MCF 10A (cell line): ENCODE results near the gene ATP1B1. TPM values are rescaled to one million over a fixed set of nuclear protein-coding genes. Genes with fewer than 3 reads are reported as not detected.

Experiments
- BruUV-seq: library from RNA; stranded (reverse); fragments of 400-500 nt; replicated peaks from 2 replicates; lab custom pipeline; 2021; lab: Mats Ljungman, UMichigan
- CTCF ChIA-PET: fragments of 300-600 bp; sonication (Branson Sonifier 250); formaldehyde crosslinking; extraction: SDS; loops from one replicate; lab custom pipeline; 2021; ENCODE audit warnings: antibody characterized with exemption, inconsistent platforms; lab: Yijun Ruan, JAX
- POLR2A ChIA-PET: fragments of 300-600, 350-650 bp; sonication (Branson Sonifier 250); formaldehyde crosslinking; extraction: SDS; loops from one replicate; lab custom pipeline; 2020; ENCODE audit warnings: antibody characterized with exemption, inconsistent platforms; lab: Yijun Ruan, JAX
- DNase-seq: peaks from one replicate; pipeline ENCODE4 v3.0.0-alpha.2; 2018; ENCODE audit not compliant: unreplicated experiment
- H3K27ac Mint-ChIP-seq: one replicate; pipeline ENCODE4 v1.8.0; 2022; ENCODE audit warnings: mild to moderate bottlenecking, low read depth, mixed read lengths; ENCODE audit not compliant: unreplicated experiment
- H3K27me3 Mint-ChIP-seq: one replicate; pipeline ENCODE4 v1.8.0; 2022; ENCODE audit warnings: mixed read lengths; ENCODE audit not compliant: insufficient read depth, unreplicated experiment
- H3K36me3 Mint-ChIP-seq: one replicate; pipeline ENCODE4 v1.8.0; 2022; ENCODE audit warnings: mild to moderate bottlenecking, moderate library complexity, mixed read lengths; ENCODE audit not compliant: insufficient read depth, unreplicated experiment
- H3K4me1 Mint-ChIP-seq: one replicate; pipeline ENCODE4 v1.8.0; 2022; ENCODE audit warnings: mixed read lengths; ENCODE audit not compliant: insufficient read depth, unreplicated experiment
- H3K4me3 Mint-ChIP-seq: one replicate; pipeline ENCODE4 v1.8.0; 2022; ENCODE audit warnings: mild to moderate bottlenecking, moderate library complexity, mixed read lengths; ENCODE audit not compliant: unreplicated experiment
- H3K9me3 Mint-ChIP-seq: one replicate; pipeline ENCODE4 v1.8.0; 2022; ENCODE audit warnings: mixed read lengths; ENCODE audit not compliant: unreplicated experiment
- intact Hi-C: fragments of 100-400 bp; cut with micrococcal nuclease; formaldehyde crosslinking; loops from 2 replicates; pipeline ENCODE4 v1.14.1; 2022
- total RNA-seq: library from RNA; stranded (reverse); gene quantifications from 2 replicates; pipeline ENCODE4 v1.2.3, GENCODE V29; 2022
- TF ChIP-seq, protein P1 (sequence below): fragments of 200-600 bp; IDR thresholded peaks from one replicate; pipeline ENCODE4 v1.8.0; 2022; ENCODE audit warnings: antibody characterized with exemption, mild to moderate bottlenecking; ENCODE audit not compliant: unreplicated experiment

ATP1B1 gene
- total RNA-seq, 1 experiment from 2014 or later, result 20.0 TPM

DNA sequence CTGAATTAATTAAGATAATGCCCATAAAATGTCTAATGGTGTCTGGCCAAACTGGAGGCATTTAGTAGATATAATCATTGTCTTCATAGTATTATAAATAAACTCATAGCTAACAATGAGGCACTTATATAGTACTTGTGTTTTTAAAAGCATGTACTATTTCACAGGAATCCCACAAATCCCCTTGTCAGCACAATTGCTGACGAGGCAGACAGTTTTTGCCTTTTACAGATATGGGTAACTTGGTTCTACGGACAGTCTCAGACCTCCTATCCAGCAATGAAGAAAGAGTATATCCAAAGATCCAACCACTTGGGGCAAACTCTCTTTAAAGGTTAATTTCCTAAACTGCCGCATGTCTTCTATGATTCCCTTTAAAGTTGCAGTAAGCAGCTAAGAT lies 73.7 kb downstream of the ATP1B1 start:
- no peak overlapping the region for H3K27ac Mint-ChIP-seq
- H3K27me3 Mint-ChIP-seq, result no peaks in the 10 kb centered on the region
- H3K36me3 Mint-ChIP-seq, result no peaks in the 10 kb centered on the region
- no TSS peak for BruUV-seq
- H3K4me1 Mint-ChIP-seq, result no peaks in the 10 kb centered on the region
- H3K9me3 Mint-ChIP-seq, result no peaks in the 10 kb centered on the region
- DNase-seq, result no peak
- intact Hi-C loops, result no loop called here
- no peak overlapping the region for H3K4me3 Mint-ChIP-seq
- ChIA-PET POLR2A (interaction anchor here (0.9 kb wide), 1 partner anchor 10 kb away, joined by 5 read pairs; no protein-coding TSS in a partner anchor), CTCF (interaction anchor here (0.6 to 1.2 kb wide), 5 partner anchors 14 to 955 kb away, joined by 3 to 4 read pairs (median 3); no protein-coding TSS in a partner anchor)
- TF ChIP-seq, protein P1, sequence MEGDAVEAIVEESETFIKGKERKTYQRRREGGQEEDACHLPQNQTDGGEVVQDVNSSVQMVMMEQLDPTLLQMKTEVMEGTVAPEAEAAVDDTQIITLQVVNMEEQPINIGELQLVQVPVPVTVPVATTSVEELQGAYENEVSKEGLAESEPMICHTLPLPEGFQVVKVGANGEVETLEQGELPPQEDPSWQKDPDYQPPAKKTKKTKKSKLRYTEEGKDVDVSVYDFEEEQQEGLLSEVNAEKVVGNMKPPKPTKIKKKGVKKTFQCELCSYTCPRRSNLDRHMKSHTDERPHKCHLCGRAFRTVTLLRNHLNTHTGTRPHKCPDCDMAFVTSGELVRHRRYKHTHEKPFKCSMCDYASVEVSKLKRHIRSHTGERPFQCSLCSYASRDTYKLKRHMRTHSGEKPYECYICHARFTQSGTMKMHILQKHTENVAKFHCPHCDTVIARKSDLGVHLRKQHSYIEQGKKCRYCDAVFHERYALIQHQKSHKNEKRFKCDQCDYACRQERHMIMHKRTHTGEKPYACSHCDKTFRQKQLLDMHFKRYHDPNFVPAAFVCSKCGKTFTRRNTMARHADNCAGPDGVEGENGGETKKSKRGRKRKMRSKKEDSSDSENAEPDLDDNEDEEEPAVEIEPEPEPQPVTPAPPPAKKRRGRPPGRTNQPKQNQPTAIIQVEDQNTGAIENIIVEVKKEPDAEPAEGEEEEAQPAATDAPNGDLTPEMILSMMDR, result no peak
